ENCODE data around the gene MMP21.

MMP21 gene

GRCh38 chr10:125788156-125789034 is 12.8 kb upstream of the MMP21 start:
- no peak for DNase-seq

DNA sequence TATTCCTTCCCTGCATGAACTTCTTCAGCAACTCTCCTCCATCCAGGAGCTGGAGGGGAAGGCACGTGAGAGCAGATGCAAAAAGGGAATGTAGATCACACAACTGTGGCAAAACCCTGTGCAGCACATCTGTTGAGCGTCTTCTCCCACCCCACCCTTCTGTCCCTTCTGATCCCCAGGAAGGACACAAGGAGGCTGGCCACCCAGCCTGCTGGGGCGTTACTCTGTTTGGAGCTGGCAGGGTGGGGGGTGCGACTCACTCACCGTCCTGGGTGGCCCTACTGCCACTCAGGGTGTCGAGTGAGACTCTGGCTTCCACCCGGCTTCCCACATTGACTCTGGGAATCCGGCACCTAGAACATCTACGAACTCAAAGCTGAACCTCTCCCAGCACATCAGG is 10.2 kb upstream of the MMP21 start:
- DNase-seq = no peak

GRCh38 chr10:125783957-125784356 is 8.3 kb upstream of the MMP21 start:
- DNase-seq = no peak

DNA sequence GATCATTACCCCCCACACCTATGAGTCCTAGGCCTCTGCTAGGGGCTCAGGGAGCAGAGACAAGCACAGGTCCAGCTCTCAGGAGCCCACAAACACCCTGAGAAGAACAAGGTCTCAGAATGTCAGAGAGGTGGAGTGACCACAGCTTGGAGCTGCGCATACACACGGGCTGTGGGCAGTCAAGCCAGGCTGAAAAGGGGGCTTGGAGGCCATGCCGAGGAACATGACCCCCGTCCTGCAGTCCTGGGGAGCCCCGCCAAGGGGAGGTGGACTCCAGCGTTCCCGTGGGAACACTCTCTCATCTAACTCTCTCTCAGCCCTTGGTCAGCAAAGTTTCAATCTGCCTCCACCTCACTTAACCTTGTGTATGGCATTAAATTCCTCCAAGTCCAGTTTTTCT is 7.8 kb upstream of the MMP21 start:
- DNase-seq = no peak

DNA sequence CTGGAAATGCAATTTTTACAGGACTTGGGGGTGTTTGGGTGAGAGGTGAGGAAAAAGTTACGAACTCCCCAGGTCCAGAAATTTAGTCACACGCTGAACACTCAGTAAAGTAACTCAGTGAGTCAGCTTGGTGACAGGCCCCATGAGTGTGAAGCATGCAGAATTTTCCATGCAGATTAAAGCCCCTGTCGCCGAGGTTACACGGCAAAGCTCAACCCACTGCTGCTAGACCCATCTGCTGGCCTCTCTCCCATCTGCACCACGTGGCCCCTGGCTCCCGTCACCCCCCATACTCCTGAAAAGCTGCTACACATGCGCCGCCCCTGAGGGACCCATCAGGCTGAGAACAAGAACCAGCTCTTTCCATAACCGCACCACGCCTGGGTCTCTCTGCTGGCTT is 7.0 kb upstream of the MMP21 start:
- DNase-seq = peak; percentile 66

- DNase-seq = no peak
These were observed 6.4 kb upstream of the MMP21 start for GRCh38 chr10:125782054-125782453.

- DNase-seq = no peak
These were observed 5.8 kb upstream of the MMP21 start for GRCh38 chr10:125781374-125781773.

DNA sequence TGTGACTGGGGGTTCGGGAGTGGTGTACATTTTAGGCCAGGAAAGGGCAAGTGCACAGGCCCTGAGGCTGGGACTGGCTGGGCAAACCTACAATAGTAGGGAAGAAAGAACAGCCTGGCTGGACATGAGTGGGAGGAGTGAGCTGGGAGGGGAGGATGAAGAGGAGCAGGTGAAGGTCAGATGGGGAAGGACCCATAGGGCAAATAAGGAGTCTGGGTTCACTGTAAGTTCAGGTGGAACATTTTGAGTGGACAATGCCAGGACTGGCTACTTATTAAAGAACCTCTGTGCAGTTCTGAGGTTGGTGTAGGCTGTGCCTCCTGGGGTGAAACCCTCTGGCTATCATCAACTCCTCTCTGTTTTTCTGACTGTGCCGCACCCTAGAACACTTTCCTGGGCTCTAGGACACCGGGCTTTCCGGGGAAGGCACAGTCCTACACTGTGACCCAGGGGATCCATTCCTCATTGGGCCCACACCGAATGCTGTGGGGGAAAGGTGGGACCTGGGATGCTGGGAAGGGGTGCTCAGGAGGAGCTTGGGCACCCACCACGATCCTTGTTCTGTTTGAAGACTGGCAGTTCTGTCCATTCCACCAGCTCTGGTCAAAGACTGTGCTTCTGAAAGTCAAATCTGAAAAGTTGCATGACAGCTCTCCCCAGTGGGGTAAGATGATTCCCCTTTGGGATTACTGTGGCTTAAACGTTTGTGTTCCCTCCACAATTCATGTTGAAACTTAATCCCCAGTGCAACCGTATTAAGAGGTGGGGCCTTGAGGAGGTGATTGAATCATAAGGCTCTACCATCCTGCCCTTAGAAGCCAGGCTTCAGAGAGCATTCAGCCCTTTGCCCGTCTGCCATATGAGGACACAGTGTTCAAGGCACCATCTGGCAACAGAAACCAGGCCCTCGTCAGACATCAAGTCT is 4.0 kb upstream of the MMP21 start:
- no peak for DNase-seq

DNA sequence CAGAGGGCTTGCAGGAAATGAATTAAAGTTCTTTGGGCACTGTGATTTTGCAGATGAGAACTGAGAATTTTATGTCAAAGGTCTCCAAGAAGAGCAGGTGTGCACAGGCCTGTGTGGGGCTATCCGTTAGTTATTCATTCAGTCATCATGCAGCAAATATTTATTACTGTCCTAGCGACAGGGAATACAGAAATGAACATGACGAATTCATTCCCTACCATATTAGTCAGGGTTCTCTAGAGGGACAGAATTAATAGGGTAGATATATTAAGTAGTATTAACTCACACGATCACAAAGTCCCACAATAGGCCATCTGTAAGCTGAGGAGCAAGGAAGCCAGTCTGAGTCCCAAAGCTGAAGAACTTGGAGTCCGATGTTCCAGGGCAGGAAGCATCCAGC is 2.9 kb upstream of the MMP21 start:
- no peak for DNase-seq

GRCh38 chr10:125777806-125778205 is 2.2 kb upstream of the MMP21 start:
- no peak for DNase-seq

DNA sequence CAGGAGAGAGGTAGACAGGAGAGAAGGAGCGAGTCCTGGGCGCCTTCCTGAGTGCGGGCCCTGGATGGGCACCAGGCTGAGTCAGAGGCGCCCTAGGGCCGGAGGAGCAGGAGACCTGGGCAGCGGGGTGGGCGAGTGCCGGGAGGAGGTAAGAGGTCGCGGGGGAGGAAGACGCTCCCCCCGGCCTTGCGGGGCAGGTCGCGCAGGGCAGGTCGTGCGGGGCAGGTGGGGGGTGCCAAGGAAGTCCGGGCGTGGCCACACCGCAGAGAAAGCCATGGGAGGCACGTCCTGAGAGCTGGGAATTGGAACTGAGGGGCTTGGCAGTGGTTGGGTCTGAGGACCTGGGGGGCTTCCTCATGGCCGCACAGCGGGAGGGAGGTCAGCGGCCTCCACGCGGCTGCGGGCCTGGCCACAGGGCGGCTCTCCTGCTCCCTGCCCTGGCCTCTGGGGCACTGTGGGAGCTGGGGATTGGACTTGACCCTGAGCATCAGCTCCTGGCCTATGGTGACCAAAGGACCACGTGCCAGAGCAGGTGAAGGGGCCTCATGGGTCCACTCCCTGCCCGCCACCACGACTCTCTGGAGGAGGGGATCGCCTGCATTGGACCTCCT is 935 bp downstream of the MMP21 start:
- DNase-seq = no peak

DNA sequence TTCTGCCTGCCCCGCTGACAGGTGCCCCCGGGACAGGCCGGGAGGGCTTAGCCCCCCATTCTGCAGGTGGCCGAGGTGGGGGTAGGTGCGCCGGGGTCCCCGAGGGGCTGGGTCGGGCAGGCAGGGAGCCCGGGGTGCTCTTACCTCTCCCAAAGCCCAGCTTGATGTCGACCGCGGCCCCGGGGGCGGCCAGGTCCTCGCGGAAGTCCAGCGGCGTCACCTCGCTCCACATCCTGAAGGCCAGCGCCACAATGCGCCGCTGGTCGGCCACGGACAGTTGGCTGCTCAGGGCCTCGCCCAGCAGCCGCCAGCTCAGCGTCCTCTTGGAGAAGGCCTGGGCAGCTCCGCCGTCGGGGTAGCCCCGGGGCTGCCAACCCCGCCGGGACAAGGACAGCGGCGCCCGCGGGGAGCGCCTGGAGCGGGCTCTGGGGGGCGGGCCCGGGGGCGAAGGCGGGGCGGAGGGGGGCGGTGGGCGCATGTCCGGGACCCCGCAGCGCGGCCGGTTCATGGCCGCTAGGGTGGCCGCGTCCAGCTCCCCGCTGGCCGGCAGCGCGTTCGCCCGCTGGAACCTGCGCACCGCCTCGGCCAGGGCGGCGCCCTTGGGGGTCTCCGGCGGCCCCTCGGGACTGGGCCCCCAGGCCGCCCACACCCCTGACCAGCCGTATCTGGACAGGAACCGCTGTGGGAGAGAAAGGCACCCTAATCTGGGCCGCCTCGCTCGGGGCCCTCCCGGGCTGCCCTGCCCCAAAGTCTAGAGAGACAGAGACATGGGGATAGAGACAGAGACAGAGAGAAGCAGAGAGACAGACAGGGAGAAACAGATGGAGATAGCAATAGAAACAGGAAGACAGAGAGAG is 1.7 kb downstream of the MMP21 start:
- no peak for DNase-seq

DNA sequence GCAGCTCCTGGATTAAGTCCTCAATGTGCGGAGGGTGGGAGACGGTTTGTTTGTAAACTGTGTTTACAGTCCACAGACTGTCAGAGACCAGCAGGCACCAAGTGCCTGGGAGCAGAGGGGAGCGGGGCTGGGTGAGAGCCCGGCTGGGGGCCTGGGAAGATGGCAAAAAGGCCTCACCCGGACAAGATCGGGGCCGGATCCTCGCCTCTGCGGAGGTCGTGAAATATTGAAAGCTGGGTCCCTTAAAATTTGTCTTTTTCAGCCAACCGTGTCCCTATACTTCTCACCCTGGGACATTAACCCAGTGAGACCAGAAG is 2.8 kb downstream of the MMP21 start:
- no peak for DNase-seq

DNA sequence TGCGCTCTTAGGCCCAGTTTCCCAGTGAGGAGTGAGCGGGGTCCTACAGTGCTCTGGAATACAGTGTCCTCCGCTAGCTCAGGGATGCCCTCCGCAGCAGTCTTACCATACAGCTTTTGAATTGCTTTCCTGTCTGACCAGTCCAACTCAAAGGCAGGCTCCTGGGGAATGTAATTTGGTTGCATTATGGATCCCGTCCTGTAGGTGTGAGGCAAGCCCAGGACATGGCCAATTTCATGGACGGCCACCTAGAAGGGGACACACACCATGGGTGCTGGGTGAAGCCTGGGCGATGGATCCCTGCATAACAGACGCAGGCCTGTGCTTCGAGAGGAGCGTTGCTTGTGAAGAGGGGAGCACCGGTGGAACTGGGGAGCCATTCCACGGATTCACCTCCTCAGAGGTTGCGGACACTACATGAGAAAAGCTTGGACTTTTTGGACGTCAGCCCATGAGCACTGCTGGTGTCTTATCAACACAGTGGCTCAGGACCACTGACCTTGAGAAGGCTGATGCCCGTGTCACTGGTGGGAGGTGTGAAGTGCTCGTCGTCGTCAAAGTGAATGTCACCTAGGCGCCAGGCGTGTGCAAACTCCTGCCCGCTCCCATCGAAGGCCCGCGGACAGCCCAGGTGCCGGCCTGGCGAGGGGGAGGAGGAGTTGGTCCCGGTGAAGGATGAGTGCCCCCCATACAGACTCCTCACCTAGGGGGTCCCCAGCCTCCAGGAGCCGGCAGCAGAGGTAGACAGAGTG is 3.3 kb downstream of the MMP21 start:
- no peak for DNase-seq

GRCh38 chr10:125770844-125771243 is 4.8 kb downstream of the MMP21 start:
- DNase-seq = no peak

- DNase-seq = no peak
These were observed 6.4 kb downstream of the MMP21 start for GRCh38 chr10:125769175-125769574.

DNA sequence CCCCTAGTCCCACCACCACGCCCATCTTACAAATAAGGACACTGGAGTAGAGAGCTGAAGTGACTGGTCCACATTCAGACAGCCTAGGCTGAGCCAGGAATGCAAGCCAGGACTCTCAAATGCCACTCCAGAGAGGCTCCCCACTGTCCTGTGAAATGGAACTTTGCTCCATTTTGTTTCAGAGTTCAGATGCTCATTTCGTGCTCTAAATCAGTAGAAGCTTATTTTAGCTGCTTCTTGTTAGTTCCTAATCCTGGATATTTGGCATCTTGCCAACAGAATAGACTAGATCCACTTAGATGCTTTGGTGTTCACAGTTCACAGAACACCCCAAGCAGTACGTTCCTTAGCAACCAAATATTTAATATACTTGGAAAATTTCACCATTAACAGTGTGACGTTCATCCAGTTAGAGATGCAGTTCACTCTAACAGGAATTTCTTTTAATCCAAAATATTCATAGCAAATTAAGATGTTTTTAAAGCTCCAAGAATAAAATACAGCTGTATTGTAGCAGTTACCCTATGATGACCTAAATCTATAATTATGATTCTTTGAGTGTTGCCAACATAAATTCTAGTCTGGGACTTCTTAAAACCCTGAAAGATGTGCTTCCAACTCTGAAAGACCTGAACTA is 7.3 kb downstream of the MMP21 start:
- DNase-seq = no peak

- no peak for DNase-seq
These were observed 9.1 kb downstream of the MMP21 start for GRCh38 chr10:125766511-125766910.

- no peak for DNase-seq
These were observed 9.8 kb downstream of the MMP21 start for GRCh38 chr10:125765835-125766234.

DNA sequence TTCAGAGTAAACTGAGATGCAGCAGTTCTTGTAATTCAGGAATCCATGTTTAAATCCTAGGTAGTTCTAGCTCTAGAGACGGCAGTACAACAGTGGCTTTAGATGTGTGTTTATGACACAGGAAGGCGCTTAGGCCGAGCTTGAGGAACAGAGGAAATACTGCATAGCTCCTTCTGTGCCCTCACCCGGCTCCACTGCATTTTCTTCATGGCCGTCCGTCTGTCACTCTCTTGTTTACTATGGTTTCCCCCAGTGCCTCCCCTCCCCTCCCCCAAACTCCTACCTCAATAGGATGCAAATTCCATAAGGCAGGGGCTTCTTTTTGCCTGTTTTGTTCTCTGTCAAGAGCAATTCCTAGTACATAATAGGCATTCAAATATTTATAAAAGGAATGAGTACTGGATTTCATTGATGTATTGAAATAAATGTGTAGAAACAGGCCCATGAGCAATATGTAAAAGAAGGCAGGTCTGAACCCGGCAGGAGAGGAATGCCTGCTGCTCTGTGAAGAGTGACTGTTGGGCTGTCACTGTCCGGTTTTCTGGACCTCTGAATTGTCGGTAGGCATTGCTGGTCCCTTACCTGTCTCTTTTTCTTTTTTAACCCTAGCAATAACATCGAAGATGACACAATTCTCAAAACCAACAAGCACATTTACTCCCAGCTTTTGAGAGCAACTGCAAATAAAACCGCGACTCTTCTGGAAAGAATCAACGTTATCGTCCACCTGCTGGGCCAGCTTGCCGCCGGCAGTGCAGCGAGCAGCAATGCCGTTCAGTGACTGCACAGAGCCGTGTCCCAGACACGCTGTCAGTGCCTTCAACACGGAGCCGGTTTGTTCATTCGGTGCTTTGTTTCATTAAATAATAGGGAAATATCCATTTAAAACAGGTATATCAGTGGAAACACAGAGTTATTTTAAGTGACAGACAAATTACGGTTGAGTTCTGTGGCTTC is 12.7 kb downstream of the MMP21 start:
- DNase-seq = no peak

Data from left hindlimb (tissue), 1 donor.